ENCODE data around the gene DEPDC5.

GRCh38 chr22:31867386-31868153 lies 113.8 kb downstream of the DEPDC5 start:
- no peak for TF ChIP-seq ZNF384 (IDR thresholded peaks at IDR 0.05; ENCODE audit: low read depth, low read length)
- no peak for TF ChIP-seq SMARCA5 (IDR thresholded peaks at IDR 0.05)
- TF ChIP-seq ZNF583 (CRISPR knock-in tag; IDR thresholded peaks at IDR 0.05): no peak
- TF ChIP-seq TAF1 (IDR thresholded peaks at IDR 0.05; ENCODE audit: control insufficient read depth, extremely low read depth, insufficient read depth, low read length, severe bottlenecking): no peak
- TF ChIP-seq TGIF2 (CRISPR knock-in tag; IDR thresholded peaks at IDR 0.05): no peak
- TF ChIP-seq CHD1 (IDR thresholded peaks at IDR 0.05; ENCODE audit: low read length): no peak
- no peak for TF ChIP-seq TEAD1 (CRISPR knock-in tag; IDR thresholded peaks at IDR 0.05)

Data from K562 (cell line).